Esophagus muscularis mucosa (tissue), 4 donors: ENCODE results near the gene LRRC14B. TPM values are rescaled to one million over a fixed set of nuclear protein-coding genes. Genes with fewer than 3 reads are reported as not detected.
"Not testable (repeated sequence)": the region's sequence is repeated elsewhere in the genome, so short reads cannot be mapped to it uniquely, and the experiment has no call there.

Experiments used
- DNase-seq: peaks from one replicate; pipeline ENCODE4 v3.0.0-alpha.2; 2017; ENCODE audit errors: extremely low spot score
- H3K27ac ChIP-seq, 4 donors: fragments of 200-600 bp; sonication (generic); replicated peaks in 1 of 4; 1 replicate in 3 of 4; 2 replicates in 1 of 4; pipeline ENCODE4 v1.5.1; 2016 to 2019; ENCODE audit warnings: mild to moderate bottlenecking in 1 of 4
- H3K27me3 ChIP-seq, 4 donors: fragments of 200-600 bp; sonication (generic); one replicate each; pipeline versions ENCODE4 v1.5.1 to v1.6.0; 2016 to 2019
- H3K36me3 ChIP-seq, 4 donors: fragments of 200-600 bp; sonication (generic); one replicate each; pipeline ENCODE4 v1.5.1; 2016 to 2019
- H3K4me1 ChIP-seq, 4 donors: fragments of 200-600 bp; sonication (generic); one replicate each; pipeline ENCODE4 v1.5.1; 2016 to 2019
- H3K4me3 ChIP-seq, 4 donors: fragments of 200-600 bp; sonication (generic); 1 replicate in 2 of 4; 2 replicates in 2 of 4; pipeline ENCODE4 v1.5.1; 2016 to 2019; ENCODE audit warnings: mild to moderate bottlenecking in 4 of 4, moderate library complexity in 1 of 4
- H3K9me3 ChIP-seq, 4 donors: fragments of 200-600 bp; sonication (generic); 1 replicate in 3 of 4; 2 replicates in 1 of 4; pipeline ENCODE4 v1.5.1; 2016 to 2019
- EP300 ChIP-seq: sonication (generic); formaldehyde crosslinking; IDR thresholded peaks from one replicate; pipeline ENCODE4 v1.6.1; 2017; ENCODE audit warnings: antibody characterized with exemption
- POLR2A ChIP-seq: fragments of 450-650 bp; IDR thresholded peaks from one replicate; pipeline ENCODE4 v1.6.1; 2017; ENCODE audit warnings: antibody characterized with exemption, moderate library complexity, mild to moderate bottlenecking, low read depth
- POLR2AphosphoS5 ChIP-seq, 2 donors: sonication (generic); formaldehyde crosslinking; IDR thresholded peaks; one replicate each; pipeline ENCODE4 v1.6.1; 2017; ENCODE audit warnings: antibody characterized with exemption in 2 of 2
- WGBS: methylation state at CpG from one replicate; pipeline ENCODE4 v1.1.5; 2018; 5-methylcytosine and 5-hydroxymethylcytosine counted together
- intact Hi-C: fragments of 100-400 bp; cut with DNase I; formaldehyde crosslinking; loops from one replicate; pipeline ENCODE4 v1.15.1; 2023
- total RNA-seq, 4 donors: library from RNA; depleted of rRNA; stranded (reverse); fragments of >200 nt; gene quantifications; one replicate each; pipeline versions ENCODE4 v1.1.0 to v1.2.1, GENCODE V29; 2016
- TF ChIP-seq, protein P1 (sequence below), 3 experiments: fragments of 200-600 bp in 2 of 3; fragments of 450-650 bp in 1 of 3; sonication (generic) in 2 of 3; IDR thresholded peaks; one replicate each; pipeline ENCODE4 v1.5.1; 2017 to 2019; ENCODE audit warnings: antibody characterized with exemption in 3 of 3, mild to moderate bottlenecking in 2 of 3, moderate library complexity in 1 of 3

Gene LRRC14B
- total RNA-seq, 4 donors from 2014 or later: not detected

- DNase-seq: no peak
- peaks cover 16 to 18% (median 17%) of the 10 kb centered on the region in 4 donors for H3K4me1 ChIP-seq
- no peaks in the 10 kb centered on the region for H3K9me3 ChIP-seq
- no peak overlapping the region for H3K27ac ChIP-seq
- WGBS: 95% methylated on average over 36 of the region's 36 CpGs
- peaks cover 0 to 13% (median 7%) of the 10 kb centered on the region in 4 donors for H3K36me3 ChIP-seq
- H3K27me3 ChIP-seq: peaks cover 0 to 33% (median 0%) of the 10 kb centered on the region in 4 donors
- no peak overlapping the region for H3K4me3 ChIP-seq
- intact Hi-C loops: no loop called here
- TF ChIP-seq POLR2AphosphoS5 (IDR thresholded peaks at IDR 0.05) (no peak), POLR2A (no peak), EP300 (no peak)
- TF ChIP-seq, protein P1, sequence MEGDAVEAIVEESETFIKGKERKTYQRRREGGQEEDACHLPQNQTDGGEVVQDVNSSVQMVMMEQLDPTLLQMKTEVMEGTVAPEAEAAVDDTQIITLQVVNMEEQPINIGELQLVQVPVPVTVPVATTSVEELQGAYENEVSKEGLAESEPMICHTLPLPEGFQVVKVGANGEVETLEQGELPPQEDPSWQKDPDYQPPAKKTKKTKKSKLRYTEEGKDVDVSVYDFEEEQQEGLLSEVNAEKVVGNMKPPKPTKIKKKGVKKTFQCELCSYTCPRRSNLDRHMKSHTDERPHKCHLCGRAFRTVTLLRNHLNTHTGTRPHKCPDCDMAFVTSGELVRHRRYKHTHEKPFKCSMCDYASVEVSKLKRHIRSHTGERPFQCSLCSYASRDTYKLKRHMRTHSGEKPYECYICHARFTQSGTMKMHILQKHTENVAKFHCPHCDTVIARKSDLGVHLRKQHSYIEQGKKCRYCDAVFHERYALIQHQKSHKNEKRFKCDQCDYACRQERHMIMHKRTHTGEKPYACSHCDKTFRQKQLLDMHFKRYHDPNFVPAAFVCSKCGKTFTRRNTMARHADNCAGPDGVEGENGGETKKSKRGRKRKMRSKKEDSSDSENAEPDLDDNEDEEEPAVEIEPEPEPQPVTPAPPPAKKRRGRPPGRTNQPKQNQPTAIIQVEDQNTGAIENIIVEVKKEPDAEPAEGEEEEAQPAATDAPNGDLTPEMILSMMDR (IDR thresholded peaks at IDR 0.05): no peak
These were observed 3.4 kb downstream of the LRRC14B start for GRCh38 chr5:194603-195209.

DNA sequence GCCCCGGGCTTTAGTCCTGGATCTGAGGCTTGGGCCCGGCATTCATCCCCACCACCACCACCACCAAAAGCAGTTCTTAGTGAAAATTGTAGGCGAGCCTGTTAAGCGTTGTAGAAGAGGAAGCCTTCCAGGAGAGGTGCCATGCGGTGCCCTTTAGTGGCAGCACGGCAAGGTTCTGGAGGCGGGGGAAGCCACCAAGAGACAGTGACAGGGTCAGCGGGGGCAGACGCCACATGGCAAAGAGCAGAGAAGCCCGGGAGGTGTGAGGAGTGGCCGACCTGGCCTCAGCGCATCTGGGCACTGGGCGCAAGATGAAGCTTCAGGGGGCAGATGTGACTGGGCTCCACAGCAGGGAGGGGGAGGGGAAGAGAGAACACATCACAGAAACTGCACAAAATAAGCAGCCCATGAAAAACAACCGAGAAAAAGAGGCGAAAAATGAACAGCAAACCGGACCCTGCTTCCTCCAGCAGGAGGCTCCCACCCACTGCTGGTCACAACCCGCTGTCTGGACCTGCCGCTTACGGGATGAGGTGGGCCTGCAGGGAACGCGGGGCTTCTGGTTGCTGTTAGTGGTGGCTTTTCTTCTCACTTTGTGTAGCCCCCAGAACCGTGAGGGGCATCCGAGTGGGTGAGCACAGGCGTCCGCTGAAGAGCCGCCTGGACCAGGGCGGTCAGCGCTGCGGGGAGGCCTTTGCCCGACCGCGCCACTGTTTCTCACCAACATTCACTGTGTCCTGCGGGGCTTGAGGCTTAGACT is 4.3 kb downstream of the LRRC14B start:
- WGBS: 83% methylated on average over 33 of the region's 33 CpGs
- H3K27ac ChIP-seq: no peak overlapping the region
- H3K4me1 ChIP-seq: peaks cover 13 to 15% (median 14%) of the 10 kb centered on the region in 4 donors
- peaks cover 0 to 33% (median 0%) of the 10 kb centered on the region in 4 donors for H3K27me3 ChIP-seq
- no peak overlapping the region for H3K4me3 ChIP-seq
- H3K36me3 ChIP-seq: peaks cover 0 to 13% (median 7%) of the 10 kb centered on the region in 4 donors
- no peak for DNase-seq
- intact Hi-C loops: no loop called here
- H3K9me3 ChIP-seq: no peaks in the 10 kb centered on the region
- TF ChIP-seq, protein P1 (IDR thresholded peaks at IDR 0.05): no peak
- no peak for TF ChIP-seq POLR2AphosphoS5 (IDR thresholded peaks at IDR 0.05)
- no peak for TF ChIP-seq POLR2A
- TF ChIP-seq EP300: no peak

- Histone ChIP-seq H3K4me3 (no peak overlapping the region), H3K27ac (no peak overlapping the region), H3K4me1 (peaks cover 6 to 13% (median 7%) of the 10 kb centered on the region in 4 donors), H3K36me3 (peaks cover 0 to 13% (median 7%) of the 10 kb centered on the region in 4 donors), H3K9me3 (no peaks in the 10 kb centered on the region), H3K27me3 (peaks cover 0 to 26% (median 0%) of the 10 kb centered on the region in 4 donors)
- DNase-seq: no peak
- TF ChIP-seq POLR2A: no peak
- WGBS: no CpG with 5 or more reads among the region's 10 CpGs
- intact Hi-C loops: no loop called here
These were observed 5.1 kb downstream of the LRRC14B start for GRCh38 chr5:196350-196749.

DNA sequence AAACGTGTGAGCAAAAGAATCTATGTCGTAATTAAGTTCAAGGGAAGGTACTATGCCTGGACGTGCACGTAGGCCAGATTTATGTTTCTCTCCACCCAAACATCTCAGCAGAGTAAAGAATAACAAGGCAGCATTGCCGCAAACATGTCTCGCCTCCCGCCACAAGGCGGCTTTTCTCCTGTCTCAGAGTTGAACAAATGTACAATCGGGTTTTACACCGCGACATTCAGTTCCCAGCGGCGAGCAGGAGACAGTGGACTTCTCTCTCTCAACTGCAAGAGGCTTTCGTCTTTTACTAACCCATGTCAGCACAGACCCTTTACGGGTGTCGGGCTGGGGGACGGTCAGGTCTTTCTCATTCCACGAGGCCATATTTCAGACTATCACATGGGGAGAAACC is 5.7 kb downstream of the LRRC14B start:
- not testable (repeated sequence) for DNase-seq

GRCh38 chr5:197892-198489 is 6.7 kb downstream of the LRRC14B start:
- Histone ChIP-seq H3K27ac (no peak overlapping the region), H3K4me3 (no peak overlapping the region), H3K36me3 (peaks cover 0 to 20% (median 13%) of the 10 kb centered on the region in 4 donors), H3K4me1 (peaks cover 0 to 13% (median 0%) of the 10 kb centered on the region in 4 donors), H3K9me3 (no peaks in the 10 kb centered on the region), H3K27me3 (peaks cover 0 to 10% (median 0%) of the 10 kb centered on the region in 4 donors)
- TF ChIP-seq EP300: no peak
- TF ChIP-seq POLR2AphosphoS5 (IDR thresholded peaks at IDR 0.05): no peak
- TF ChIP-seq, protein P1 (IDR thresholded peaks at IDR 0.05): no peak
- no peak for TF ChIP-seq POLR2A
- no peak for DNase-seq
- 87% methylated on average over 5 of the region's 12 CpGs for WGBS
- intact Hi-C loops: no loop called here

More for the DNA sequence above, 5.7 kb downstream of the LRRC14B start:
- H3K9me3 ChIP-seq, H3K27ac ChIP-seq, H3K4me3 ChIP-seq, intact Hi-C loops: not testable (repeated sequence)
- Histone ChIP-seq H3K36me3 (peaks cover 0 to 13% (median 9%) of the 10 kb centered on the region in 4 donors), H3K27me3 (peaks cover 0 to 19% (median 0%) of the 10 kb centered on the region in 4 donors), H3K4me1 (peaks cover 0 to 13% (median under 1%) of the 10 kb centered on the region in 4 donors)
- 58% methylated on average over 18 of the region's 18 CpGs for WGBS
